MM.1S (cell line): ENCODE results near the gene VPS8.

Experiments
- DNase-seq: peaks from one replicate; pipeline ENCODE4 v3.0.0-alpha.2; 2015
- H2AFZ ChIP-seq: fragments of 300-600 bp; sonication (generic); 2 replicates; pipeline ENCODE4 v1.6.0; 2016; ENCODE audit warnings: antibody characterized with exemption, low read length
- H3F3A ChIP-seq: fragments of 300-600 bp; sonication (generic); 2 replicates; pipeline ENCODE4 v1.6.1; 2016; ENCODE audit warnings: mild to moderate bottlenecking, antibody characterized with exemption, low read length, moderate library complexity, mixed read lengths; ENCODE audit not compliant: insufficient read depth
- H3K27ac ChIP-seq: fragments of 300-600 bp; sonication (generic); 2 replicates; pipeline ENCODE4 v1.5.1; 2016; ENCODE audit warnings: mild to moderate bottlenecking, low read length
- H3K27me3 ChIP-seq: fragments of 300-600 bp; sonication (generic); replicated peaks from 2 replicates; pipeline ENCODE4 v1.6.0; 2016; ENCODE audit warnings: low read length; ENCODE audit not compliant: insufficient read depth
- H3K36me3 ChIP-seq: fragments of 300-600 bp; sonication (generic); replicated peaks from 2 replicates; pipeline ENCODE4 v1.6.1; 2016; ENCODE audit warnings: mild to moderate bottlenecking, low read length, mixed read lengths; ENCODE audit not compliant: insufficient read depth
- H3K4me1 ChIP-seq: fragments of 300-600 bp; sonication (generic); 2 replicates; pipeline ENCODE4 v1.6.1; 2016; ENCODE audit warnings: low read length, mixed read lengths
- H3K4me2 ChIP-seq: fragments of 300-600 bp; sonication (generic); 2 replicates; pipeline ENCODE4 v1.6.0; 2016; ENCODE audit warnings: low read depth, low read length
- H3K4me3 ChIP-seq: fragments of 300-600 bp; sonication (generic); 2 replicates; pipeline ENCODE4 v1.5.1; 2016; ENCODE audit warnings: low read length, mixed read lengths
- H3K79me2 ChIP-seq: fragments of 300-600 bp; sonication (generic); 2 replicates; pipeline ENCODE4 v1.6.1; 2016; ENCODE audit warnings: mixed run types, low read length, mixed read lengths
- H3K9ac ChIP-seq: fragments of 300-600 bp; sonication (generic); 2 replicates; pipeline ENCODE4 v1.6.1; 2016; ENCODE audit warnings: low read length, mixed read lengths
- H3K9me2 ChIP-seq: fragments of 300-600 bp; sonication (generic); replicated peaks from 2 replicates; pipeline ENCODE4 v1.6.1; 2016; ENCODE audit warnings: mild to moderate bottlenecking, low read length, mixed read lengths; ENCODE audit not compliant: insufficient read depth
- H3K9me3 ChIP-seq: fragments of 300-600 bp; sonication (generic); replicated peaks from 2 replicates; pipeline ENCODE4 v1.6.1; 2016; ENCODE audit warnings: mild to moderate bottlenecking, low read length, mixed read lengths; ENCODE audit not compliant: insufficient read depth
- H4K20me1 ChIP-seq: fragments of 300-600 bp; sonication (generic); 2 replicates; pipeline ENCODE4 v1.6.1; 2016; ENCODE audit warnings: mild to moderate bottlenecking, low read length, moderate library complexity, mixed read lengths; ENCODE audit not compliant: insufficient read depth
- CTCF ChIP-seq: fragments of 300-600 bp; sonication (generic); IDR thresholded peaks from 2 replicates; pipeline ENCODE4 v1.5.1; 2016; ENCODE audit warnings: antibody characterized with exemption, low read length, mixed read lengths
- EZH2 ChIP-seq: fragments of 300-600 bp; sonication (generic); optimal IDR thresholded peaks from 2 replicates; pipeline ENCODE3; 2017; ENCODE audit warnings: low read depth, mild to moderate bottlenecking, antibody characterized with exemption, low read length, mixed read lengths
- EZH2phosphoT487 ChIP-seq: fragments of 300-600 bp; sonication (generic); IDR thresholded peaks from 2 replicates; pipeline ENCODE4 v1.6.1; 2018; ENCODE audit warnings: antibody characterized with exemption, low read length

Gene VPS8

DNA sequence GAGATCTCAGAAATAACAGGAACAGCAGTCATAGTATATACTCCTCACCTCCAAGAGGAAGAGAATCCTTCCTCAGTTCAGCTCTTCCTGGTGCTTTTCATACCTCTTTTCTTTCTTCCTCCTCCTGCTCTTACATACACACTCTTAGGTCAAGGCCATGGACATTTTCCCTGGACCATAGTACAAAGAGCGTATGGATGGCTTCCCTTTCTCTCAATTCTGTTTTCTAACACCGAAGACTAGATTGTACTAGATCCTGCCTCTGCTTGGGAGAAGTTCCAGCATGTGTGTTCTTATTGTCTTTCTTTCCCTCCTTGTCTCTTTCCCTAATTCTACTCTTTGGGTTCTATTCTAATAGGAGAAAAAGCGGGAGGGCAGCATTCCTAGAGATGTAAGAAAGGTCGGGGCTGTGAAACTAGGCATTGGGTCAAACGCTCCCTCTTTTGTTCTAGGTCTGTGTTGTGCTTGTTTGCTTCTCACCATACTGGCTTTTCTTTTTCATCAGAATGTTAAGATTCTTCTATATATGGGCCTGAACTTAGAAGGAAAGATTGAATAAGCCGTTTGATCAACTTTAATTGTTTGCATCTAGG is 77.4 kb downstream of the VPS8 start:
- H3K4me2 ChIP-seq, result no peak overlapping the region
- H3K36me3 ChIP-seq, result no peaks in the 10 kb centered on the region
- H4K20me1 ChIP-seq, result no peaks in the 10 kb centered on the region
- no peaks in the 10 kb centered on the region for H3K9me3 ChIP-seq
- H3K4me1 ChIP-seq, result peaks cover 14% of the 10 kb centered on the region
- H3K27me3 ChIP-seq, result no peaks in the 10 kb centered on the region
- no peak for DNase-seq
- H3K9ac ChIP-seq, result no peak overlapping the region
- H3K9me2 ChIP-seq, result no peaks in the 10 kb centered on the region
- peaks cover 12% of the 10 kb centered on the region for H3F3A ChIP-seq
- H3K27ac ChIP-seq, result no peak overlapping the region
- no peak overlapping the region for H3K4me3 ChIP-seq
- no peak overlapping the region for H2AFZ ChIP-seq
- H3K79me2 ChIP-seq, result no peaks in the 10 kb centered on the region
- TF ChIP-seq EZH2, result no peak
- no peak for TF ChIP-seq CTCF
- no peak for TF ChIP-seq EZH2phosphoT487

- no peaks in the 10 kb centered on the region for H3K27me3 ChIP-seq
- H3K4me3 ChIP-seq, result no peak overlapping the region
- H3K36me3 ChIP-seq, result no peaks in the 10 kb centered on the region
- no peaks in the 10 kb centered on the region for H3K9me2 ChIP-seq
- no peaks in the 10 kb centered on the region for H4K20me1 ChIP-seq
- no peak overlapping the region for H2AFZ ChIP-seq
- no peaks in the 10 kb centered on the region for H3K4me1 ChIP-seq
- no peaks in the 10 kb centered on the region for H3K79me2 ChIP-seq
- TF ChIP-seq EZH2phosphoT487, result no peak
- TF ChIP-seq EZH2, result no peak
- TF ChIP-seq CTCF, result no peak
- no peaks in the 10 kb centered on the region for H3F3A ChIP-seq
- no peak overlapping the region for H3K9ac ChIP-seq
- no peaks in the 10 kb centered on the region for H3K9me3 ChIP-seq
- H3K27ac ChIP-seq, result no peak overlapping the region
- H3K4me2 ChIP-seq, result no peak overlapping the region
- DNase-seq, result no peak
These were observed 82.1 kb downstream of the VPS8 start for GRCh38 chr3:184894051-184894450.

- Histone ChIP-seq H3K4me3 (no peak overlapping the region), H3K9ac (no peak overlapping the region), H3K27ac (no peak overlapping the region), H3K27me3 (no peaks in the 10 kb centered on the region), H4K20me1 (no peaks in the 10 kb centered on the region), H2AFZ (no peak overlapping the region), H3K4me2 (no peak overlapping the region), H3K79me2 (no peaks in the 10 kb centered on the region), H3K4me1 (no peaks in the 10 kb centered on the region), H3K9me3 (no peaks in the 10 kb centered on the region), H3K9me2 (no peaks in the 10 kb centered on the region), H3K36me3 (no peaks in the 10 kb centered on the region), H3F3A (no peaks in the 10 kb centered on the region)
- no peak for TF ChIP-seq CTCF
- DNase-seq, result no peak
These were observed 83.4 kb downstream of the VPS8 start for GRCh38 chr3:184895350-184895749.
